NCI-H1417 treated with DMSO at 0.1 percent for 48 hours (cell line): ENCODE measurements around the gene WDR48.

Experiments used
- DNase-seq: peaks from one replicate; lab custom pipeline; 2025; lab: John Stamatoyannopoulos, UW

The WDR48 gene

GRCh38 chr3:39064646-39065045 lies 12.8 kb downstream of the WDR48 start:
- no peak for DNase-seq

- no peak for DNase-seq
These were observed 13.4 kb downstream of the WDR48 start for GRCh38 chr3:39065197-39065596.

GRCh38 chr3:39067286-39067685 lies 15.5 kb downstream of the WDR48 start:
- DNase-seq = no peak

GRCh38 chr3:39068556-39068955 lies 16.7 kb downstream of the WDR48 start:
- no peak for DNase-seq

GRCh38 chr3:39075910-39076309 lies 24.1 kb downstream of the WDR48 start:
- DNase-seq = no peak

GRCh38 chr3:39079530-39079929 lies 27.7 kb downstream of the WDR48 start:
- no peak for DNase-seq

GRCh38 chr3:39080026-39080425 lies 28.2 kb downstream of the WDR48 start:
- DNase-seq = no peak

- no peak for DNase-seq
These were observed 31.0 kb downstream of the WDR48 start for GRCh38 chr3:39082666-39083313.

GRCh38 chr3:39086144-39086543 lies 34.3 kb downstream of the WDR48 start:
- no peak for DNase-seq

GRCh38 chr3:39088456-39088855 lies 36.6 kb downstream of the WDR48 start:
- DNase-seq = no peak

GRCh38 chr3:39088889-39089288 lies 37.1 kb downstream of the WDR48 start:
- no peak for DNase-seq

GRCh38 chr3:39090922-39091321 lies 39.1 kb downstream of the WDR48 start:
- no peak for DNase-seq

- DNase-seq = no peak
These were observed 43.2 kb downstream of the WDR48 start for GRCh38 chr3:39094851-39095677.

- no peak for DNase-seq
These were observed 44.0 kb downstream of the WDR48 start for GRCh38 chr3:39095778-39096177.

GRCh38 chr3:39096775-39097174 lies 45.0 kb downstream of the WDR48 start:
- no peak for DNase-seq

- no peak for DNase-seq
These were observed 46.1 kb downstream of the WDR48 start for GRCh38 chr3:39097716-39098472.

GRCh38 chr3:39098473-39099000 lies 46.7 kb downstream of the WDR48 start:
- DNase-seq = no peak

- no peak for DNase-seq
These were observed 47.4 kb downstream of the WDR48 start for GRCh38 chr3:39099242-39099641.

- no peak for DNase-seq
These were observed 48.1 kb downstream of the WDR48 start for GRCh38 chr3:39099738-39100499.

GRCh38 chr3:39100500-39100886 lies 48.7 kb downstream of the WDR48 start:
- no peak for DNase-seq

- DNase-seq = no peak
These were observed 49.3 kb downstream of the WDR48 start for GRCh38 chr3:39101022-39101689.
